ENCODE results near the gene DIP2A. TPM values are rescaled to one million over a fixed set of nuclear protein-coding genes. Genes with fewer than 3 reads are reported as not detected.
A peak's percentile ranks its signal among the peaks of the same experiment; 100 is the strongest.

DIP2A gene
- total and polyA plus RNA-seq, 2 of the 8 experiments (the other 6 are each of a cell fraction or from before 2014, with no cell fraction given) = 16.0 to 27.1 TPM

DNA sequence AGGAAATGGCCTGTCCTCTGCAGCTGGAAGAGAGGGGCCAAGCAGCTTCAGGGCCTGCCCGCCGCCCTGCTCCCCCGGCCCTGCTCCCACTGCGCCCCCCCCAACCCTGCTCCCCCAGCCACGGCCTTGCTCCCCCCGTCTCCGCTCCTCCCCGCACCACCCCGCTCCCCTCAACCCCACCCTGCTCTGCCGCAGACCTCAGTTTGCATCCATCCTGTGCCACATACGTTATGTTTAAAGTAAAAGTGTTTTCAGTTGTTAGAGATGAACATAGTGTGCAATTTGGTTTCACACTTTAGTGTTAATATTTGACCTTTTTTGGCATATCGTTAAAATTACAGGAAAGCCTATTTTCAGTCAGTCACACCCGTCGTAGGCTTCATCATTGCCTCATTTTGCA is 34.1 kb upstream of the DIP2A start:
- peaks cover 0 to 16% (median 6%) of the 10 kb centered on the region in 4 experiments; a peak in 5 of 7 replicates for H3K4me1 ChIP-seq (replicated peaks in 1 of 4; ENCODE audit: control insufficient read depth in 3 of 4, insufficient read depth in 4 of 4, low read length in 3 of 4)
- H3K4me3 ChIP-seq (ENCODE audit: extremely low read depth in 1 of 4, insufficient read depth in 2 of 4, low read depth in 3 of 4, low read length in 4 of 4) = no peak overlapping the region
- no peak overlapping the region for H3K56ac ChIP-seq (replicated peaks; ENCODE audit: insufficient read length, low read depth, low read length)
- H3K79me1 ChIP-seq (ENCODE audit: low read depth, low read length) = no peaks in the 10 kb centered on the region
- H2BK120ac ChIP-seq (replicated peaks; ENCODE audit: low read depth, low read length) = no peak overlapping the region
- WGBS, 2 experiments (ENCODE audit: extremely low coverage in 1 of 2, insufficient coverage in 1 of 2, insufficient read length in 1 of 2, insufficient replicate concordance in 2 of 2, low coverage in 1 of 2, low lambda C conversion rate in 2 of 2, missing lambda C conversion rate in 1 of 2) = 85% methylated on average over 11 of the region's 14 CpGs; no CpG with 5 or more reads in 1 of the 2 experiments
- ChIA-PET POLR2A (ENCODE audit: partially characterized antibody) (interaction anchor here (1.5 to 1.6 kb wide), 2 partner anchors 12 to 13 kb away, joined by 3 to 4 read pairs; no protein-coding TSS in a partner anchor), CTCF (ENCODE audit: partially characterized antibody) (interaction anchor here (1.9 to 2.3 kb wide), 2 partner anchors 10 to 13 kb away, joined by 4 to 6 read pairs; no protein-coding TSS in a partner anchor)
- H2BK15ac ChIP-seq (ENCODE audit: low read length) = no peak overlapping the region
- H3K4ac ChIP-seq (replicated peaks; ENCODE audit: insufficient read length, low read depth, low read length) = no peak overlapping the region
- no peaks in the 10 kb centered on the region for H3K27me3 ChIP-seq (replicated peaks in 1 of 4; ENCODE audit: control insufficient read depth in 3 of 4, extremely low read depth in 1 of 4, insufficient read depth in 3 of 4, low read length in 3 of 4)
- H2AK5ac ChIP-seq (ENCODE audit: low read depth, low read length) = 0 out of 2 replicates have a peak overlapping the region, but pooled peaks have one; percentile 10
- H3K14ac ChIP-seq (ENCODE audit: insufficient read length) = no peak overlapping the region
- no peak overlapping the region for H3K9ac ChIP-seq (replicated peaks in 1 of 4; ENCODE audit: extremely low read depth in 1 of 4, low read depth in 3 of 4, low read length in 3 of 4)
- no peak overlapping the region for H3K4me2 ChIP-seq (ENCODE audit: insufficient read depth in 1 of 2, low read depth in 2 of 2, low read length in 2 of 2)
- no peak overlapping the region for H3K18ac ChIP-seq (ENCODE audit: extremely low read depth, low read length)
- H4K20me1 ChIP-seq (replicated peaks in 1 of 2; ENCODE audit: control insufficient read depth in 1 of 2, insufficient read depth in 2 of 2, low read length in 2 of 2) = no peaks in the 10 kb centered on the region
- H3K36me3 ChIP-seq (ENCODE audit: control insufficient read depth in 2 of 4, insufficient read depth in 4 of 4, low read length in 3 of 4) = peaks cover 4 to 23% (median 7%) of the 10 kb centered on the region in 4 experiments; a peak in 7 of 8 replicates
- H4K8ac ChIP-seq (ENCODE audit: extremely low read depth, insufficient read depth, low read length) = no peak overlapping the region
- no peak overlapping the region for H4K91ac ChIP-seq (replicated peaks; ENCODE audit: insufficient read length, low read length)
- 0 out of 2 replicates have a peak, but pooled peaks cover 2% of the 10 kb centered on the region for H3K23me2 ChIP-seq (ENCODE audit: low read depth, low read length)
- no peak overlapping the region for H2AFZ ChIP-seq (ENCODE audit: low read length)
- FAIRE-seq = no peak
- no peaks in the 10 kb centered on the region for H3K79me2 ChIP-seq (ENCODE audit: control insufficient read depth in 1 of 2, insufficient read depth in 2 of 2, low read length in 2 of 2)
- H2BK12ac ChIP-seq (ENCODE audit: low read depth, low read length) = no peak overlapping the region
- H3K9me3 ChIP-seq (ENCODE audit: insufficient read depth in 2 of 2, low read depth in 1 of 2, low read length in 1 of 2) = no peaks in the 10 kb centered on the region
- 0 out of 2 replicates have a peak overlapping the region, but pooled peaks have one; percentile 58 for H2BK5ac ChIP-seq (ENCODE audit: low read depth, low read length)
- no peak overlapping the region for H4K5ac ChIP-seq (ENCODE audit: insufficient read length, low read depth, low read length)
- H2BK20ac ChIP-seq (ENCODE audit: low read length) = no peak overlapping the region
- no peak overlapping the region for H3K27ac ChIP-seq (ENCODE audit: low read depth, low read length)
- TF ChIP-seq SRF (IDR thresholded peaks at IDR 0.05; ENCODE audit: low read depth, low read length) (no peak), NRF1 (IDR thresholded peaks at IDR 0.05; ENCODE audit: low read depth, low read length) (no peak), SAP30 (IDR thresholded peaks at IDR 0.05; ENCODE audit: insufficient read depth, insufficient replicate concordance, low read length) (no peak), BACH1 (IDR thresholded peaks at IDR 0.05; ENCODE audit: low read length) (no peak), CBX8 (IDR thresholded peaks at IDR 0.05; ENCODE audit: borderline replicate concordance, low read depth, low read length) (no peak), RNF2 (IDR thresholded peaks at IDR 0.05; ENCODE audit: borderline replicate concordance, low read depth, low read length, missing control alignments, poor library complexity, severe bottlenecking) (no peak), TAF7 (optimal IDR thresholded peaks at IDR 0.05; ENCODE audit: borderline replicate concordance, low read depth, low read length) (no peak), EP300 (IDR thresholded peaks at IDR 0.05; ENCODE audit: borderline replicate concordance in 1 of 2, low read depth in 2 of 2, low read length in 2 of 2) (no peak), RFX5 (IDR thresholded peaks at IDR 0.05; ENCODE audit: borderline replicate concordance, low read depth, low read length) (no peak), JUN (IDR thresholded peaks at IDR 0.05; ENCODE audit: low read depth, low read length) (no peak), CHD2 (IDR thresholded peaks at IDR 0.05; ENCODE audit: low read length) (no peak)
- TF ChIP-seq, protein P1, sequence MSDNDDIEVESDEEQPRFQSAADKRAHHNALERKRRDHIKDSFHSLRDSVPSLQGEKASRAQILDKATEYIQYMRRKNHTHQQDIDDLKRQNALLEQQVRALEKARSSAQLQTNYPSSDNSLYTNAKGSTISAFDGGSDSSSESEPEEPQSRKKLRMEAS (IDR thresholded peaks at IDR 0.05) = no peak
- no peak overlapping the region for H3K23ac ChIP-seq (ENCODE audit: insufficient read length)
- DNase-seq (ENCODE audit: low read depth in 1 of 2, low spot score in 2 of 2) = no peak
